NK-92 (cell line): ENCODE results near the gene OR10H1.
"Not testable (repeated sequence)": the region's sequence is repeated elsewhere in the genome, so short reads cannot be mapped to it uniquely, and the experiment has no call there.

Experiments
- DNase-seq: peaks from one replicate; lab custom pipeline; 2025; ENCODE audit not compliant: unreplicated experiment; lab: John Stamatoyannopoulos, UW

OR10H1 gene

DNA sequence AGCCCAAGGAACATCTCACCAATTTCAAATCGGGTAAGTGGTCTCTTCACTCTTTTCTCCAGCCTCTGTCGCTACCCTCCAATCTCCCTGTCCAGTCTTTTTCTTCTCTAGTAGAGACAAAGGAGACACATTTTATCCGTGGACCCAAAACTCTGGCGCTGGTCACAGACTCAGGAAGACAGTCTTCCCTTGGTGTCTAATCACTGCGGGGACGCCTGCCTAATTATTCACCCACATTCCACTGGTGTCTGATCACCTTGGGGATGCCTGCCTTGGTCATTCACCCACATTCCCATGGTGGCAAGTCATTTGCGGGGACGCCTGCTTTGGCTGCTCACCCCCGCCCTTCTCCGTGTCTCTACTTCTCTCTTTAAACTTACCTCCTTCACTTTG, 13.8 kb upstream of the OR10H1 start:
- no peak for DNase-seq

DNA sequence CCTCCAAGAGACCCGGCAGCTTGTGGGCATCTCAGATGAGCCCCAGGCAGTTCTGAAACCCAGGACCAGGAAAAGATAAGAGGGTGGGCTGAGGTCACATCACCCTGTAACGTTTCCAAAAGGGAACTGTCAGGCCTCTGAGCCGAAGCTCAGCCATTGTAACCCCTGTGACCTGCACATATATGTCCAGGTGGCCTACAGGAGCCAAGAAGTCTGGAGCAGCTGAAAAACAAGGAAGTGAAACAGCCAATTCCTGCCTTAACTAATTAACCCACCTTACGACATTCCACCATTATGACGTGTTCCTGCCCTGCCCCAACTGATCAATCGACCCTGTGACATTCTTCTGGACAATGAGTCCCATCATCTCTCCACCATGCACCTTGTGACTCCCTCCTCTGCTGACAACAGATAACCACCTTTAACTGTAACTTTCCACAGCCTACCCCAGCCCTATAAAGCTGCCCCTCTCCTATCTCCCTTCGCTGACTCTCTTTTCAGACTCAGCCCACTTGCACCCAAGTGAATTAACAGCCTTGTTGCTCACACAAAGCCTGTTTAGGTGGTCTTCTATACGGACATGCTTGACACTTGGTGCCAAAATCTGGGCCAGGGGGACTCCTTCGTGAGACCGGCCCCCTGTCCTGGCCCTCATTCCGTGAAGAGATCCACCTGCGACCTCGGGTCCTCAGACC, 13.3 kb upstream of the OR10H1 start:
- DNase-seq = not testable (repeated sequence)

DNA sequence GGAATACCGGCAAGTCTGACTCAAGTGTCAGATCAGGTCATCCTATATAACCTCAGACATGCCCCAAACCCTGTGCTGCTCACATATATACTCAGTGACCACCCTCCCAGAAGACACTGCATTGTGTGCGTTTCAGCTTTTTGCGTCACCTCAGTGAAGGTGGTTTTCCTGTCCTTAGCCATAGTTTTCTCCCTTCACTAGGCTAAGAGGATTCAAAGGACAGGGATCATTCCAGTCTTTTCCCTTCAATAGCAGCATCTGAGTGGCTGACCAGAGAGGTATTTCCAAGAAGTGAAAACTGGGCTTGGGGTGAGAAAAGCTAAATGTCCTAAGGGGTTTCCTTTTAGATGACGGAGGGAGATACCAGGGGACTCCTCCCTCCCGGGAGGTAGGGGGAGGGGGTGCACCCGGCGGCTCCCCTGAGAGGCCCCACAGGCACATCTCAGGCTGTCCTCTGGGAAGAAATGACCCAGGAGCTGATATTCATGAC, 12.7 kb upstream of the OR10H1 start:
- no peak for DNase-seq

DNA sequence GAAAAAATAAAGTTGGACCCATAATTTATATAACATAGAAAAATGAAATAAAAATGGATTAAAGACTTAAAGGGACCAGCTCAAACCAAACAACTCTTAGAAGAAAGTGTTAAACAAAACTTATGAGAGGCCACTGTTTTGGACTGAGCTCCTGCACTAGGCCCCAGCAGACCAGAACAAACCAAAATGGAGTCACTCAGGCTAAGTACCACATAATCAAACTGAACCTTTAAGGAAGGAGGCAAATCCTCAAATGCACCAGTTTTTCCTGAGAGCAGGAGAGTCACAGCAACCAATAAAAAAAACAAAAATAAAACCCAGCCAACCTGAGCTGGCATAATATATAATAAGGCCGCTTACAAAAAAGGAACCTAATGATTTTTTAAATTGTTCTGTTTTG, 10.3 kb upstream of the OR10H1 start:
- DNase-seq = no peak

DNA sequence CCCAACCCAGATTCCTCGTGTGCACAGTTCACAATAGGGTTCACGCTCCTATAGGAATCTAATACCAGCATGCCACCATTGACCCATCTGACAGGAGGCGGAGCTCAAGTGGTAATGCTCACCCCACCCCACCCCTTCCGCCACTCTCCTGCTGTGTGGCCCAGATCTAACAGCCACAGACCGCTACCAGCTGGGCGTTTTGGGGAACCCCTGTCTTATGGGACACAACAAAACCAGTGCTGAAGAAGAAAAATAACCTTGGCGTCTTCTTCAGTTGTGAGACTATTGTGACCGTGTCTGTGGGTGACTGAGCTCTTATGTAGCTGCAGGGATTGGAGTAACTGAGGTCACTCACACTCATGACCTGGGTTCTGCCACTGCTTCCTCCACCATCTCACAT, 5.2 kb upstream of the OR10H1 start:
- no peak for DNase-seq

DNA sequence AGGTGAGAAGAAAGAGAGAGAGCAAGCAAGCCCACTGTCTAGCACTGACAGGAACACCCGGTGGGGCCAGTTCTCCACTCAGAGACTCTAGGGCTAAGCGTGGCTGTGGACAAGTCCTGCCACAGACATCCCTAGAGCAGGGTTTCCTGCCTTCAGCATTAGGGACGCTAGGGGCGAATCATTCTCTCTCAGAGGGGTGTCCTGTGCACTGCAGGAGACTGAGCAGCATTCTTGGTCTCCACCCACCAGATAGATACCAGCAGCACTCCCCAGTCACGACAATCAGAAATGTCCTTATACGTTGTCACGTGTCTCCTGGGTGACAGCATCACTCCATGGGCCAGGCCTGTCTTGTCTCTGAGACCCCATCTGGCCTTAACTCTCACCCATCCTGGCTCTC, 1.5 kb downstream of the OR10H1 start:
- DNase-seq = no peak

DNA sequence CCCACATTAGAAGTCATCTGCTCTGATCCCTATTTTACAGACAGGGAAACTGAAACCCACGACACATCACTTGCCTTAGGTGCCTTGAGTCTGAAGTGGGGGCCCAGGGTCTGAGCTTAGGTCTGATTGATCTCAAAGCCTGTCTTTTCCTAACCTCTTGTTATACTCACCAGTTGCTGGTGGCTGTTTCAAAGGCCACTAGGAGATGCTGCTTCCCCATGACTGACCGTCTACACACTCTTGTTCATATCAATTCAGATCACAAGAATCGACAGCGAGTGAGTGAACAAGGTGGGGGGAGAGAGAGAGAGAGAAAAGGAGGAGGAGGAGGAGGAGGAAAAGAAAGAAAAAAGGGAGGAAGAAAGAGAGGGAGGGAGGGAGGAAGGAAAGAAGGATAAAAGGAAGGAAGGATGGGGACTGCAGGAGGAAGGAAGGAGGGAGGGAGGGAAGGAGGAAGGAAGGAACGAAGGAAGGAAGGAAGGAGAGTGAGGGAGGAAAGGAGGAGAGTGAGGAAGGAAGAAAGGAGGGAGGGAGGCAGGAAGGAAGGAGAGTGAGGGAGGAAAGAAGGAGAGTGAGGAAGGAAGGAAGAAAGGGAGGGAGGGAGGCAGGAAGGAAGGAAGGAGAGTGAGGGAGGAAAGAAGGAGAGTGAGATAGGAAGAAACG, 3.3 kb downstream of the OR10H1 start:
- no peak for DNase-seq

DNA sequence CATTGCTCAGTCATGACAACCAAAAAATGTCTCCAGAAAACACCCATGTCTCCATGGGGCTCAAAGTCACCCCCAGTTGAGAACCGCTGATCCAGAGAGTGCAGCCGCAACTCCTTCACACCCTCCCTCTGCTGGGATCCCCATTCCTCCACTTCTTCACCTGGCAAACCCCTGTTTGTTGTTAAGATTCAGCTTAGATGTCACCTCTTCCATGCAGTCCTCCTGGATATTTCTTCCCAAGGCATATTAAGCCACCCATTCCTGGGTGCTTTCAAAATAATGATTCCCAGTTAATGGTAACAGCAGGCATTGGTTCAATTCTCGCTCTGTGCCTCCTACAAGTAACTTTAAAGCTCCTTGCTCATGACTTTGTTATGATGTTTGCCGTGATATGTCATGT, 4.0 kb downstream of the OR10H1 start:
- no peak for DNase-seq

DNA sequence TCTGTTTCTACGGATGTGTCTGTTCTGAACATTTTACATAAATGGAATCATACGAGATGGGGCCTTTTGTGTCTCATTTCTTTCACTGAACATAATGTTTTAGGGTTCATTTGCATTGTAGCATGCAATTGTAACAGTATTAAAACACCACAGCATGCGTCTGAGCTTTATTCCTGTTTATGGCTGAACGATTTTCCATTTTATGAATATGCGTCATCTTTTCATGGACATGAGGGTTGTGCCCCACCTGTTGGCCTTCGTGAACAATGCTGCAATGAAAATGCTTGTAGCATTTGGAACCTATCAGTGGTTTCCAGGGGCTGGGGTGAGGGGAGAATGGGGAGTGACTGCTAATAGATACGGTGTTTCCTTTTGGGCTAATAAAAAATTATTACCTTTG, 5.1 kb downstream of the OR10H1 start:
- no peak for DNase-seq

DNA sequence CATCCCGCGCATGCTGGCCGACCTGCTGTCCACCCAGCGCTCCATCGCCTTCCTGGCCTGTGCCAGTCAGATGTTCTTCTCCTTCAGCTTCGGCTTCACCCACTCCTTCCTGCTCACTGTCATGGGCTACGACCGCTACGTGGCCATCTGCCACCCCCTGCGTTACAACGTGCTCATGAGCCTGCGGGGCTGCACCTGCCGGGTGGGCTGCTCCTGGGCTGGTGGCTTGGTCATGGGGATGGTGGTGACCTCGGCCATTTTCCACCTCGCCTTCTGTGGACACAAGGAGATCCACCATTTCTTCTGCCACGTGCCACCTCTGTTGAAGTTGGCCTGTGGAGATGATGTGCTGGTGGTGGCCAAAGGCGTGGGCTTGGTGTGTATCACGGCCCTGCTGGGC, 21.2 kb downstream of the OR10H1 start:
- DNase-seq = not testable (repeated sequence)

DNA sequence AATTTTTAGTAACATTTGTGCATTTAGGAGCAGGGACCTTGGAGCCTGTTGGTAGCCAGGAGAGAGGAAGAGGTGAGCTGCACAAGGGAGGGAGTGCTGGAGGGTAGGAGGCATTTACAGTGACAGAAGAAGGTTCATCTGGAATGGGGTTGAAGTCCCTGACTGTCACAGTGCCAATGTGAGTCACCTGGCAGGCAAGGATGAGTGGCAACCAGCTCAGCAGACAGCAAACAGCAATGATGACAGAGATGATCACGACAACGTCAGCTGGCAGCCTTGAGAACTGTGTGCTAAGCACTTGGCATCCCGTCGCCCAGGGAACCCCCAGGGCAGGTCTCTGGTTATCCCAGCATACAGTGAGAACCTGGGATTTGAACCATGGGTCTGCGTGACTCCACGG, 25.4 kb downstream of the OR10H1 start:
- no peak for DNase-seq

DNA sequence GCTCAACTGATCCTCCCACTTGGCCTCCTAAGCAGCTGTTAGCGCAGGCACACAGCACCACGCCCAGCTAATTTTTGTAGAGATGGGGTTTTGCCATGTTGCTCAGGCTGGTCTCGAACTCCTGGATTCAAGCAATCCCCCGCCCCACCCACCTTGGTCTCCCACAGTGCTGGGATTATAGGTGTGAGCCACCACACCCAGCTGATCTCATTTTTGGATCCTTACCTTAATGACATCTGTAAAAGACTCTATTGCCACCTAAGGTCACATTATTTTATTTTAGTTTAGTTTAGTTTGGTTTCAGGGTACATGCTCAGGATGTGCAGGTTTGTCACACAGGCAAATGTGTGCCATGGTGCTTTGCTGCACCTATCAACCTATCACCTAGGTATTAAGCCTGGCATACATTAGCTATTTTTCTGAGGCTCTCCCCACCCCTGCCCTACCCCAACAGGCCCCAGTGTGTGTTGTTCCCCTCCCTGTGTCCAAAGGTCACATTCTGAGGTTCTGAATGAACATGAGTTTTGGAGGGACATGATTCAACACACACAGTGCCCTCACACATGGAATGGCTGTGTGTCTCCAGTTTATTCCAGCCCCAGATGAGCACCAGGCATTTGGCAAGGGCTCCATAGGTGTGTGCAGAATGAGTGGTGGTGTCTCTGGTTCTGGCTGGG, 26.7 kb downstream of the OR10H1 start:
- DNase-seq = no peak

DNA sequence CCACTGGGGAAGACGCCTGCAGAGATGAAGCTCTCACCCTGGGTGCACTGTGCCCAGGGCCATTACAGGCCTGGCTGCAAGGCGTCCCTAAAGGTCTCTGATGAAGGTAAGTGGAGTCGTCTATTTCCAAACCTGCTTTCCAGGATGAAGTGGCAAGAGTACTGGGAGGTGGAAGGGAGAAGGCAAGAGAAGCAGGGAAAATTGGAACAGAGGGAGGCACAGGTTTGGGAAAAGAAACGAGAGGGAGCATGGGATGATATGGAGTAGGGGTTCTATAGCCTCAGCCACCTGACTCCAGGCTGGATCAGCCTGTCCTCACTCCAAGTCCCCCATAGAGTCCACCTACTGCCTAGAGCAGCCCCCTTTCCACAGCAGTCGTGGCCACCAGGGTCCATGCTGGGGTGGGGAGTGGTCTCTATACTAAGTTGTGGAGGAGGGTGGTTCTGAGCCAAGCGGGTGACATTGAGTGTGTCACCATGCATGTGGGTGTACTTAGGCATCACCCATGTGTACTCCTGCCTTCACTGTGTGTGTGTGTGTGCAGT, 27.8 kb downstream of the OR10H1 start, which contains the start of gene OR10H5:
OR10H5 (plus strand) TSS at position 51 of the 545 bp plus-strand sequence. CDS start 6,388 bp downstream, outside the sequence.
- no peak for DNase-seq

DNA sequence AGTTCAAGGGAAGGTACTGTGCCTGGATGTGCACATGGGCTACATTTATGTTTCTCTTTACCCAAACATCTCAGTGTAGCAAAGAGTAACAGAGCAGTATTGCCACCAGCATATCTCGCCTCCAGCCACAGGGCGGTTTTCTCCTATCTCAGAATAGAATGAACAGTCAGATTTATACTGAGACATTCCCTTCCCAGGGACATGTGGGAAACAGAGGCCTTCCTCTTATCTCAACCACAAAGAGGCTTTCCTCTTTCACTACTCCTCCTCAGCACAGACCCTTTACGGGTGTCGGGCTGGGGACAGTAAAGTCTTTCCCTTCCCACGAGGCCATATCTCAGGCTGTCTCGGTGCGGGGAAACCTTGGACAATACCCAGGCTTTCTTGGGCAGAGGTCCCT, 32.6 kb downstream of the OR10H1 start:
- DNase-seq = not testable (repeated sequence)

DNA sequence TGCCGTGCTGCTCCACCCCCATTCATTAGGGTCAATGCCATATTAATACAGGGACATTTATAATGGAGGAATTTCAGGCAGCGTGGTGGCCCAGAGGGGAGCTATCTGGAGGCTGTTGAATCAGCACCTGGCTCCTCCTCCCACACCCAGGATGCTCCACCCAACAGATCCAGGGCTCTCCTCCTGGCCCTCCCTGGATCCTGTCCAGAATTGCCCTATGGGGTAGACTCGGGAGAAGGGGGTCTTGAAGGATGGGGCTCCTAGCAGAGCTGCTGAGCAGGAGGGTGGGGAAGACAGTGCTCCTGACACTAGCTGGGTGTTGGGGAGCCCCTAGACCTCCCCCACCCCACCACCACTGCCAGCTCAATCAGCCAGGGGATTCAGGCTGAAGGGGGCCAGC, 33.3 kb downstream of the OR10H1 start:
- DNase-seq = no peak

DNA sequence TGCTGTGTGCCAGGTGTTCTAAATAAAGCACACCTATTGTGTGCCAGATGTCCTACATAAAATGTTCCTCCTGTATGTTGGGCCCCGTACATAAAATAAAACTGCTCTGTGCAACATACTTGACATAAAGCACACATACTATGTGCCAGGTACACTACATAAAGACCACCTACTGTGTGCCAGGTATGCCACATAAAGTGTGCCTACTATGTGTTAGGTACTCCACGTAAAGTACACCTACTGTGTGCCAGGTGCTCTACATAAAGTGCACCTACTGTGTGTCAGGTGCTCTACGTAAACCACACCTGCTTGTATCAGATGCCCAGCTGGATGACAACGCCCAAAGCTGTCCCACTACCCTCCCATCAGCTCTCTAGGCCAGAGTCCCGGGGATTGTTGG, 33.8 kb downstream of the OR10H1 start:
- no peak for DNase-seq

DNA sequence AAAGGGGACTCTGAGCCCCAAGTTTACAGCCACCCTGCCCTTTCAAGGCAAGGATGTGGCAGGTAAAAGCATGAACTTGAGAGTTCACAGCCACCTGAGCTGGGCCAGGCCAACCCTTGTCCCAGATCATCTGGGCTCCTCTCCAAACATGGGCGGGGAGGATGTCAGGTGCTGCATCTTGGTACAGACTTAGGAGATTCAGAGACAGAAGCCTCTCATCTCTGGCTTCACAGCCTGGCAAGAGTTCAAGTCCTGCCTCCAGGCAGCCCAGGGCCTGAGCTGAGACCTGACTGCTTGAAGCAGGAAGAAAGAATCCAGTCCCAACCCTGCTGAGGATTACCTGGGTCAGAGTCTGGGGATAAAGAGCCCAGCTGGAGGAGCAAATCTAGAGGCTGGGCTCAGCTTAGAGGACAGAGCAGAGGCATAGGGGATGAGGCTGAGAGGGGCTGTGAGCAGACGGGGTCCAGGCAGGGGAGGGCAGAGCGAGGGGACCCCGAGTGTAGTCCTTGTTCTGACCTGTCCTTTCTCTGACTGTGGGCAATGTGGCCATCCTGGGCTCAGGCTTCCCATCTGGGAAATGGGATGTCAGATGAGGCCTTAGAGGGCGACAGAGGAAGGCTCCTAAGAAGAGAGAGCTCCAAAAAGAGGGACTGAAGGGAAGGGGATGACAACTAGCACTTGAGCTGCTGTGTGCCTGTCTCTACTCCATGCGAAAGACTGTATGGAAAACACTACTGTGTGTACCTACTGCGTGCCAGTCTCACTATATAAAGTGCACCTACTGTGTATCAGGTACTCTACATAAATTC, 34.6 kb downstream of the OR10H1 start:
- DNase-seq = no peak

DNA sequence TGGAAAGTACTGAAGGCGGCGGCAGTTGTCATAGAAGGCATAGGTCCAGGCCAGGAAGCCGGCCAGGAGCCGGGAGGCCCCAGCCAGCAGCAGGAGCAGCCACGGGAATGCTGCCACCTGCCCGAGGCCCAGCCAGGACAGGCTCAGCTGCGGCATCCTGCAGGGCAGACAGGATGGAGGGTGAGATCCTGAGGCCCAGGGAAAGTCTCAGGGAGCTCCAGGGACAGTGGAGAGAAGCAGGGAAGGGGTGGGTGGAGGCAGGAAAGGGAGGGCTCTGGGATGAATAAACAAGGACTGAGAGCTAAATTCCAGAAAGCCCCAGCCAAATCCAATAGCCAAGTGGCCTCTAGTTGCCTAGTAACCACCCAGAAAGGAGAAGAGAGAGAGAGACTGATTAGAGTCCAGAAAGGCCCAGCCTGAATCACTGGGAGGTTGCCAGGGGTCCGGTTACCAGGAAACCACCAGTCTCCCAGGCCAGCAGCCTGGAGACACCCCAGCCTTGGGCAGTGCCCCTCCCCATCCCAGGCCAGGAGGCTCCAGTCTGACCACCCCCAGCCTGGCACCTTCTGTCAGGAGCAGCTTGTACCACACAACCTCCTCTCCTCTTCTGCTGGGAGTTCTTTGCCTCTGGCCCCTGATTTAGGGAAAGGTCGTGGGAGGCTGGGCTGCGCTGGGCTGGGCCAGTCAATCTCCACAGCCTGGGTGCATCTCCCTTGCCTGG, 35.5 kb downstream of the OR10H1 start:
- DNase-seq = no peak

DNA sequence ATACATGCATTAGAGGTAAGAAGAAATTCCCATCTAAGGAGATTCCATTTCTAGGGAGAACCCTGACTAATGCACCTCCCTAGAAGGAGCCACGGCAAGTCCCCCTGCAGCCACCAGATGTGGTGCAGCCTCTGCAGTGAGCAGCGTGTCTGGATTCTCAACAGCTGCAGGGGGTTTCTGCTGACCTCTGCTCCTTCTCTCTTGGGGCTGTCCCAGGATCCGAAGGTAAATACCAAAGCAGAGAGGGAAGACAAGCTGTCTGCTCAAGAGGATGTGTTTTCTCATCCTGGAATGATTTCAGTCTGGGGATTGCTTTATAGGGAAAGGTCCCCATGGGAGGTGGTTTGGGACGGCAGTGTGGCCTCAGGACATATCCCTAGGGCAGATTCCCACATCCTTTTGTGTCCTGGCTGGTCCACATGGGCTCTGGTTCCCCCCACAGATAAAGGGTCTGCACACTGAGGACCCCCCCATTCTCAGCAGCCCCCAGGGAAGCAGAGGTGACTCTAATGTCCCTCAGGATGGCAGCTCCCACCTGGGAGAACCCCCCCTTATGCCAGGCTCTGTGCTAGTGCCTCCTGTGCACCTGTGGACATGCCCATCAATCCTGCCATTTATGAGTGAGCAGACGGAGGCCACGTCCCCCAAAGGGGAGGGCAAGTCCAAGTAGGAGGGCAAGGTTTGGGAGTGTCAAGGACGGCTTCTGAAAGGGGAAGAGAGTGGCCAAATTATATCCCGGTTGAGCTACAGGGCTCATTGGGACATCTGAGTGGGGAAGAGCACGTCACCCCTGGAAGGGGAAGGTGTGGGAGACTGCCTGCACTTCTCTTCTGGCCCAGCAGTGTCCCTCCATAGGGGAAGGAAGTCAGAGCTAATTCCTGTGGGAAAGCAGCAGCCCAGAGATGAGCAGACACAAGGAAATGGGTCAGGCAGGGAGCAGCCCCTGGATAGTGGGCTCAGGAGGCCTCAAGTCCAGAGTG, 38.2 kb downstream of the OR10H1 start:
- no peak for DNase-seq
